H1 (cell line): ENCODE data around the gene RABIF. TPM values are rescaled to one million over a fixed set of nuclear protein-coding genes. Genes with fewer than 3 reads are reported as not detected.

ENCODE experiments used
- CTCF ChIA-PET: fragments of 300-600 bp; sonication (Branson Sonifier 250); formaldehyde crosslinking; loops from one replicate; lab custom pipeline; 2021; ENCODE audit not compliant: partially characterized antibody; lab: Charles Lee
- POLR2A ChIA-PET: fragments of 300-600 bp; sonication (Branson Sonifier 250); formaldehyde crosslinking; loops from one replicate; lab custom pipeline; 2021; ENCODE audit warnings: inconsistent platforms; ENCODE audit not compliant: partially characterized antibody; lab: Charles Lee
- DNase-seq, 2 experiments: peaks; one replicate each; pipeline versions ENCODE4 v3.0.0 to v3.0.0-alpha.2; 2010 to 2022; ENCODE audit warnings: low spot score in 2 of 2, low read depth in 1 of 2, mixed read lengths in 1 of 2
- FAIRE-seq: peaks from 2 replicates; lab custom pipeline; 2011; peaks lifted over from hg19 to GRCh38; lab: Jason Lieb, UNC
- H2AFZ ChIP-seq: 2 replicates; pipeline ENCODE4 v1.8.1; 2012; ENCODE audit warnings: low read length, inconsistent platforms
- H2AK5ac ChIP-seq: 2 replicates; pipeline ENCODE4 v1.6.1; 2013; ENCODE audit warnings: low read depth, low read length
- H2BK120ac ChIP-seq: replicated peaks from 2 replicates; pipeline ENCODE3; 2013; ENCODE audit warnings: low read depth, low read length, inconsistent platforms
- H2BK12ac ChIP-seq: 2 replicates; pipeline ENCODE4 v1.6.1; 2013; ENCODE audit warnings: low read depth, low read length
- H2BK15ac ChIP-seq: 2 replicates; pipeline ENCODE4 v1.6.1; 2013; ENCODE audit warnings: low read length
- H2BK20ac ChIP-seq: 2 replicates; pipeline ENCODE4 v1.6.1; 2013; ENCODE audit warnings: low read length
- H2BK5ac ChIP-seq: 2 replicates; pipeline ENCODE4 v1.6.1; 2013; ENCODE audit warnings: low read depth, low read length
- H3K14ac ChIP-seq: 2 replicates; pipeline ENCODE4 v1.6.1; 2013; ENCODE audit warnings: inconsistent platforms; ENCODE audit not compliant: insufficient read length
- H3K18ac ChIP-seq: 2 replicates; pipeline ENCODE4 v1.6.1; 2013; ENCODE audit warnings: low read length; ENCODE audit errors: extremely low read depth
- H3K23ac ChIP-seq: 2 replicates; pipeline ENCODE4 v1.6.1; 2013; ENCODE audit warnings: inconsistent platforms; ENCODE audit not compliant: insufficient read length
- H3K23me2 ChIP-seq: 2 replicates; pipeline ENCODE4 v1.6.1; 2013; ENCODE audit warnings: low read depth, low read length
- H3K27ac ChIP-seq: 2 replicates; pipeline ENCODE4 v1.6.1; 2011; ENCODE audit warnings: low read depth, low read length, inconsistent platforms
- H3K27me3 ChIP-seq, 4 experiments: replicated peaks in 1 of 4; 1 replicate in 1 of 4; 2 replicates in 3 of 4; pipeline versions ENCODE4 v1.6.1 to v1.8.1; 2011 to 2013; ENCODE audit warnings: low read length in 3 of 4, mild to moderate bottlenecking in 3 of 4, inconsistent platforms in 2 of 4, mixed read lengths in 2 of 4, moderate library complexity in 1 of 4; ENCODE audit not compliant: control insufficient read depth in 3 of 4, insufficient read depth in 3 of 4; ENCODE audit errors: extremely low read depth in 1 of 4
- H3K36me3 ChIP-seq, 4 experiments: 2 replicates each; pipeline versions ENCODE4 v1.6.1 to v1.8.1; 2011 to 2013; ENCODE audit warnings: mild to moderate bottlenecking in 4 of 4, low read length in 3 of 4, moderate library complexity in 2 of 4, control low read depth in 1 of 4, inconsistent platforms in 1 of 4; ENCODE audit not compliant: insufficient read depth in 4 of 4, control insufficient read depth in 2 of 4
- H3K4ac ChIP-seq: replicated peaks from 2 replicates; pipeline ENCODE3; 2013; ENCODE audit warnings: low read length, low read depth, mixed read lengths, inconsistent platforms; ENCODE audit not compliant: insufficient read length
- H3K4me1 ChIP-seq, 4 experiments: replicated peaks in 1 of 4; 1 replicate in 1 of 4; 2 replicates in 3 of 4; pipeline versions ENCODE4 v1.6.1 to v1.8.1; 2011 to 2013; ENCODE audit warnings: low read length in 3 of 4, inconsistent platforms in 2 of 4, mixed read lengths in 1 of 4; ENCODE audit not compliant: insufficient read depth in 4 of 4, control insufficient read depth in 3 of 4
- H3K4me2 ChIP-seq, 2 experiments: 2 replicates each; pipeline versions ENCODE4 v1.6.1 to v1.8.1; 2011 to 2013; ENCODE audit warnings: low read depth in 2 of 2, low read length in 2 of 2, control low read depth in 1 of 2, inconsistent platforms in 1 of 2, mild to moderate bottlenecking in 1 of 2; ENCODE audit not compliant: insufficient read depth in 1 of 2
- H3K4me3 ChIP-seq, 4 experiments: fragments of 200-600, 300-600 bp in 1 of 4; sonication (generic), shearing (Covaris generic), sonication (Bioruptor Twin) in 1 of 4; 2 replicates each; pipeline versions ENCODE4 v1.5.1 to v1.8.1; 2011 to 2016; ENCODE audit warnings: low read length in 4 of 4, low read depth in 3 of 4, control low read depth in 2 of 4, inconsistent platforms in 2 of 4, mild to moderate bottlenecking in 2 of 4, mixed read lengths in 1 of 4, moderate library complexity in 1 of 4; ENCODE audit not compliant: insufficient read depth in 2 of 4; ENCODE audit errors: extremely low read depth in 1 of 4
- H3K56ac ChIP-seq: replicated peaks from 2 replicates; pipeline ENCODE3; 2013; ENCODE audit warnings: low read depth, mild to moderate bottlenecking, mixed read lengths, low read length, inconsistent platforms; ENCODE audit not compliant: insufficient read length
- H3K79me1 ChIP-seq: 2 replicates; pipeline ENCODE4 v1.6.1; 2013; ENCODE audit warnings: low read depth, low read length, control low read depth
- H3K79me2 ChIP-seq, 2 experiments: 2 replicates each; pipeline versions ENCODE4 v1.6.1 to v1.8.1; 2012 to 2013; ENCODE audit warnings: low read length in 2 of 2, mild to moderate bottlenecking in 2 of 2, inconsistent platforms in 1 of 2; ENCODE audit not compliant: insufficient read depth in 2 of 2, control insufficient read depth in 1 of 2
- H3K9ac ChIP-seq, 4 experiments: replicated peaks in 1 of 4; 1 replicate in 1 of 4; 2 replicates in 3 of 4; pipeline versions ENCODE4 v1.6.1 to v1.8.1; 2011 to 2013; ENCODE audit warnings: low read depth in 3 of 4, low read length in 3 of 4, control low read depth in 2 of 4, mild to moderate bottlenecking in 2 of 4, moderate library complexity in 2 of 4, inconsistent platforms in 1 of 4; ENCODE audit errors: extremely low read depth in 1 of 4
- H3K9me3 ChIP-seq, 2 experiments: 2 replicates each; pipeline versions ENCODE4 v1.6.1 to v1.8.1; 2012 to 2013; ENCODE audit warnings: mild to moderate bottlenecking in 2 of 2, moderate library complexity in 2 of 2, control low read depth in 1 of 2, inconsistent platforms in 1 of 2, low read depth in 1 of 2, low read length in 1 of 2, mixed read lengths in 1 of 2; ENCODE audit not compliant: insufficient read depth in 2 of 2
- H4K20me1 ChIP-seq, 2 experiments: replicated peaks in 1 of 2; 2 replicates each; pipeline versions ENCODE3 to v1.8.1; 2011 to 2013; ENCODE audit warnings: inconsistent platforms in 2 of 2, low read length in 2 of 2, mild to moderate bottlenecking in 1 of 2; ENCODE audit not compliant: insufficient read depth in 2 of 2, control insufficient read depth in 1 of 2
- H4K5ac ChIP-seq: 2 replicates; pipeline ENCODE4 v1.6.1; 2013; ENCODE audit warnings: low read length, low read depth, mixed read lengths, inconsistent platforms; ENCODE audit not compliant: insufficient read length
- H4K8ac ChIP-seq: 2 replicates; pipeline ENCODE4 v1.8.0; 2013; ENCODE audit warnings: mild to moderate bottlenecking, moderate library complexity, low read length, inconsistent platforms; ENCODE audit not compliant: insufficient read depth; ENCODE audit errors: extremely low read depth
- H4K91ac ChIP-seq: replicated peaks from 2 replicates; pipeline ENCODE3; 2013; ENCODE audit warnings: low read length, mixed read lengths, inconsistent platforms; ENCODE audit not compliant: insufficient read length
- ATF3 ChIP-seq: IDR thresholded peaks from 2 replicates; pipeline ENCODE4 v1.6.1; 2011; ENCODE audit warnings: low read depth, mild to moderate bottlenecking, low read length; ENCODE audit not compliant: insufficient read depth
- JUND ChIP-seq: IDR thresholded peaks from 2 replicates; pipeline ENCODE4 v1.6.1; 2011; ENCODE audit warnings: mild to moderate bottlenecking, improper control_type of control experiment, low read length
- SIX5 ChIP-seq: IDR thresholded peaks from 2 replicates; pipeline ENCODE4 v1.6.1; 2011; ENCODE audit warnings: mild to moderate bottlenecking, low read depth, low read length
- WGBS, 2 experiments: shearing (Covaris generic) in 1 of 2; methylation state at CpG; one replicate each; pipeline versions ENCODE4 v1.1.6 to v1.1.7; 2013 to 2015; ENCODE audit warnings: low lambda C conversion rate in 2 of 2, mixed read lengths in 2 of 2, inconsistent platforms in 1 of 2, low coverage in 1 of 2, missing lambda C conversion rate in 1 of 2; ENCODE audit not compliant: insufficient replicate concordance in 2 of 2, insufficient coverage in 1 of 2, insufficient read length in 1 of 2; ENCODE audit errors: extremely low coverage in 1 of 2, missing lambda C conversion rate in 1 of 2; 5-methylcytosine and 5-hydroxymethylcytosine counted together
- polyA plus RNA-seq, 7 experiments: library from polyadenylated mRNA; depleted of rRNA in 3 of 7; stranded (reverse) in 5 of 7; unstranded in 2 of 7; fragments of >200 nt in 5 of 7; fragments of 200-250 nt in 2 of 7; gene quantifications; 1 replicate in 5 of 7; 2 replicates in 1 of 7; 4 replicates in 1 of 7; pipeline versions ENCODE4 v1.2.1 to v1.2.3, GENCODE V29; 2011 to 2013; ENCODE audit warnings: missing spikeins in 2 of 7, mixed read lengths in 2 of 7
- total RNA-seq: library from RNA; stranded (reverse); fragmentation: NEBNext Ultra II Directional; extraction: Animal tissue kit (Norgen Biotek cat#: 25700); gene quantifications from 2 replicates; pipeline ENCODE4 v1.2.1, GENCODE V29; 2021

Gene RABIF
- total and polyA plus RNA-seq, 2 of the 8 experiments (the other 6 are each of a cell fraction or from before 2014, with no cell fraction given) = 5.6 to 6.9 TPM

- no peak overlapping the region for H3K27ac ChIP-seq
- FAIRE-seq (no peak), DNase-seq (no peak)
- no peaks in the 10 kb centered on the region for H4K20me1 ChIP-seq
- no peaks in the 10 kb centered on the region for H3K27me3 ChIP-seq
- no peak overlapping the region for H2BK5ac ChIP-seq
- H2AK5ac ChIP-seq = no peak overlapping the region
- peaks cover 0 to 30% (median 16%) of the 10 kb centered on the region in 4 experiments; a peak in 7 of 8 replicates for H3K36me3 ChIP-seq
- H4K8ac ChIP-seq = no peak overlapping the region
- H3K56ac ChIP-seq = no peak overlapping the region
- no peak overlapping the region for H2BK120ac ChIP-seq
- TF ChIP-seq JUND (no peak), SIX5 (no peak), ATF3 (no peak)
- no peaks in the 10 kb centered on the region for H3K79me2 ChIP-seq
- H3K23ac ChIP-seq = no peak overlapping the region
- no peak overlapping the region for H2BK12ac ChIP-seq
- POLR2A ChIA-PET = interaction anchor here (1.1 to 2.2 kb wide), 3 partner anchors 11 to 43 kb away, joined by 4 to 5 read pairs (median 4); no protein-coding TSS in a partner anchor
- no peak overlapping the region for H3K14ac ChIP-seq
- H2AFZ ChIP-seq = no peak overlapping the region
- H3K4ac ChIP-seq = no peak overlapping the region
- no peak overlapping the region for H2BK20ac ChIP-seq
- no peak overlapping the region for H3K4me2 ChIP-seq
- H3K23me2 ChIP-seq = no peaks in the 10 kb centered on the region
- no peak overlapping the region for H4K91ac ChIP-seq
- no peak overlapping the region for H4K5ac ChIP-seq
- no peak overlapping the region for H3K9ac ChIP-seq
- H3K9me3 ChIP-seq = no peaks in the 10 kb centered on the region
- H2BK15ac ChIP-seq = no peak overlapping the region
- no peaks in the 10 kb centered on the region for H3K79me1 ChIP-seq
- H3K18ac ChIP-seq = no peak overlapping the region
- no peak overlapping the region for H3K4me3 ChIP-seq
- CTCF ChIA-PET = interaction anchor here (1.2 kb wide), 1 partner anchor 9 kb away, joined by 3 read pairs; no protein-coding TSS in a partner anchor
- no peaks in the 10 kb centered on the region for H3K4me1 ChIP-seq
- WGBS, 2 experiments = 47% methylated on average over 4 of the region's 4 CpGs; no CpG with 5 or more reads in 1 of the 2 experiments
Measured at GRCh38 chr1:202905331-202905730, 16.4 kb upstream of the RABIF start.
